ENCODE results near the gene TMEM270.

The TMEM270 gene

GRCh38 chr7:73869011-73869798 is 8.2 kb downstream of the TMEM270 start:
- Histone ChIP-seq H3K36me3 (ENCODE audit: control insufficient read depth in 4 of 4, insufficient read depth in 4 of 4, low read length in 3 of 4) (no peaks in the 10 kb centered on the region), H3K9me3 (ENCODE audit: control extremely low read depth in 1 of 5, control insufficient read depth in 4 of 5, insufficient read depth in 2 of 5, low read depth in 1 of 5, low read length in 4 of 5) (no peaks in the 10 kb centered on the region), H3K27ac (ENCODE audit: insufficient read depth in 1 of 2, low read depth in 1 of 2, low read length in 2 of 2, poor library complexity in 1 of 2, severe bottlenecking in 2 of 2) (no peak overlapping the region), H3K4me1 (ENCODE audit: control extremely low read depth in 1 of 4, control insufficient read depth in 4 of 4, insufficient read depth in 4 of 4, low read length in 3 of 4) (no peaks in the 10 kb centered on the region), H3K27me3 (replicated peaks in 2 of 5; ENCODE audit: control insufficient read depth in 4 of 5, insufficient read depth in 5 of 5, low read length in 4 of 5) (no peaks in the 10 kb centered on the region), H3K4me3 (ENCODE audit: control insufficient read depth in 1 of 7, extremely low read depth in 1 of 7, insufficient read depth in 4 of 7, low read depth in 2 of 7, low read length in 6 of 7) (no peak overlapping the region)
- CTCF ChIA-PET = interaction anchor here (0.7 to 3.5 kb wide), 8 partner anchors 12 to 201 kb away, joined by 3 to 14 read pairs (median 6); no protein-coding TSS in a partner anchor
- no peak for DNase-seq
- POLR2A ChIA-PET = no interaction called here
- WGBS (ENCODE audit: insufficient coverage) = 94% methylated on average over 17 of the region's 24 CpGs

DNA sequence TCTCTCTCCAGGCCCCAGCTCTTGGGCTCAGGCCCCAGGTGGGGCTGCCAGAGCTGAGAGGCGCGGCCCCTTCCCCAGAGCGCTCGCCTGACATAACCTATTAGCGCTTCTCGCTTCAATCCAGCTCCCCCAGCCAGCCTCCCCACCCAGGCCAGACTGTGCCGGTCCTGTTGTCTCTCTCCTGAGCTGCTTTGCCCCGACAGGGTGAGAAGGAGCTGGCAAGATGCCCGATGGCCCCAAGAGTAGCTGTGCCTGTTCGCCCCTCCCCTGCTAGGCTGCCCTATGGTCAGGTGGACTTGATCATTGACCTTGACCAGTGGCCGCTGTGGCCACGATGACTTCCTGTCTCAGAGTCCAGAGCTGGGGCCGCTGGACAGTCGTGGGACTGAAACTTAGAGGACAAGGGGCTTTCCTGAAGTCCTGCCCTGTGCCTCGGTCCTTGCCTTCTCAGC is 9.1 kb downstream of the TMEM270 start:
- POLR2A ChIA-PET = interaction anchor here (0.9 kb wide), 1 partner anchor 9 kb away, joined by 3 read pairs; no protein-coding TSS in a partner anchor
- WGBS (ENCODE audit: insufficient coverage) = 94% methylated on average over 12 of the region's 15 CpGs
- Histone ChIP-seq H3K4me1 (ENCODE audit: control extremely low read depth in 1 of 4, control insufficient read depth in 4 of 4, insufficient read depth in 4 of 4, low read length in 3 of 4) (no peaks in the 10 kb centered on the region), H3K9me3 (ENCODE audit: control extremely low read depth in 1 of 5, control insufficient read depth in 4 of 5, insufficient read depth in 2 of 5, low read depth in 1 of 5, low read length in 4 of 5) (no peaks in the 10 kb centered on the region), H3K4me3 (ENCODE audit: control insufficient read depth in 1 of 7, extremely low read depth in 1 of 7, insufficient read depth in 4 of 7, low read depth in 2 of 7, low read length in 6 of 7) (no peak overlapping the region), H3K27ac (ENCODE audit: insufficient read depth in 1 of 2, low read depth in 1 of 2, low read length in 2 of 2, poor library complexity in 1 of 2, severe bottlenecking in 2 of 2) (no peak overlapping the region), H3K36me3 (ENCODE audit: control insufficient read depth in 4 of 4, insufficient read depth in 4 of 4, low read length in 3 of 4) (no peaks in the 10 kb centered on the region), H3K27me3 (replicated peaks in 2 of 5; ENCODE audit: control insufficient read depth in 4 of 5, insufficient read depth in 5 of 5, low read length in 4 of 5) (no peaks in the 10 kb centered on the region)
- DNase-seq = no peak
- CTCF ChIA-PET = interaction anchor here (0.6 to 3.5 kb wide), 4 partner anchors 12 to 1879 kb away, joined by 3 to 14 read pairs (median 10); no protein-coding TSS in a partner anchor

GRCh38 chr7:73871163-73872011 is 10.4 kb downstream of the TMEM270 start:
- Histone ChIP-seq H3K9me3 (ENCODE audit: control extremely low read depth in 1 of 5, control insufficient read depth in 4 of 5, insufficient read depth in 2 of 5, low read depth in 1 of 5, low read length in 4 of 5) (no peaks in the 10 kb centered on the region), H3K4me3 (ENCODE audit: control insufficient read depth in 1 of 7, extremely low read depth in 1 of 7, insufficient read depth in 4 of 7, low read depth in 2 of 7, low read length in 6 of 7) (no peak overlapping the region), H3K27ac (ENCODE audit: insufficient read depth in 1 of 2, low read depth in 1 of 2, low read length in 2 of 2, poor library complexity in 1 of 2, severe bottlenecking in 2 of 2) (no peak overlapping the region), H3K4me1 (ENCODE audit: control extremely low read depth in 1 of 4, control insufficient read depth in 4 of 4, insufficient read depth in 4 of 4, low read length in 3 of 4) (no peaks in the 10 kb centered on the region), H3K27me3 (replicated peaks in 2 of 5; ENCODE audit: control insufficient read depth in 4 of 5, insufficient read depth in 5 of 5, low read length in 4 of 5) (no peaks in the 10 kb centered on the region), H3K36me3 (ENCODE audit: control insufficient read depth in 4 of 4, insufficient read depth in 4 of 4, low read length in 3 of 4) (no peaks in the 10 kb centered on the region)
- WGBS (ENCODE audit: insufficient coverage) = 96% methylated on average over 15 of the region's 20 CpGs
- CTCF ChIA-PET = interaction anchor here (0.7 to 3.5 kb wide), 4 partner anchors 9 to 108 kb away, joined by 3 to 14 read pairs (median 6); no protein-coding TSS in a partner anchor
- DNase-seq = no peak
- POLR2A ChIA-PET = no interaction called here

DNA sequence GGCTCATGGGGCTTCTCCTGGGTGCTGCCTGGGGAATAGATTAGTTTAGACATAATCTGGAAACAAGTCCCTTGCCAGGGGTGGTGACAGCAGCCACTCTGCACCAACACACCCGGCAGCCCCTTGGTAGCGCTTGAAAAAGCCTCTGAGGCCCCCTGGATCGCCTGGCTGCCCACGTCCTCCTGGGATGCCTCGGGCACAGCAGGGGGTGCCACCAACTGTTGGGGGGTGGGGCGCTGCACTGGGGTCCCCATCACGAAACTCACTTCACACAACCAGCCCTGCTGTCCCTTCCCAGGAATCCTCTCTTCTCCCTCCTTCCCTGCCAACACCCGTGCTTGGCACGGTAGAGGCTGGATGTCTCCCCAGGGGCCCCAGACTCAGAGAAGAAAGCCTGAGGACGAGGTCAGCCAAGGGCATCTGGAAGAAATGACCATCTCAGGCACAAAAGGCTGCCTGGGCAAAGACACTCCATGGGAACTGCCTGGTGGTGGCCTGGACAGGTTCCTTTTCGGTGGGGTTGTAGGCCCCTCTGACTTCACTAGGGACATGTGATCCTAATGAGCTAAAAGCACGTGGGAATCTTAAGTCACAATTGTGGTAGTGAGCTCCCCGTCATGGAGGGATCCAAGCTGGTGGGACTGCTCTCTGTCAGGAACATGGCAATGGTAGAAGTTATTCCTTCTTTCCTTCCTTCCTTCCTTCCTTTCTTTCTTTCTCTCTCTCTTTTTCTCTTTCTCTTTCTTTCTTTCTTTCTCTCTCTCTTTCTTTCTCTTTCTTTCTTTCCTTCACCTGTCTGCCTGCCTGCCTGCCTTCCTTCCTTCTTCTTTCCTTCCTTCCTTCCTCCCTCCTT is 11.3 kb downstream of the TMEM270 start:
- 94% methylated on average over 9 of the region's 13 CpGs for WGBS (ENCODE audit: insufficient coverage)
- H3K4me1 ChIP-seq (ENCODE audit: control extremely low read depth in 1 of 4, control insufficient read depth in 4 of 4, insufficient read depth in 4 of 4, low read length in 3 of 4) = no peaks in the 10 kb centered on the region
- H3K4me3 ChIP-seq (ENCODE audit: control insufficient read depth in 1 of 7, extremely low read depth in 1 of 7, insufficient read depth in 4 of 7, low read depth in 2 of 7, low read length in 6 of 7) = no peak overlapping the region
- H3K9me3 ChIP-seq (ENCODE audit: control extremely low read depth in 1 of 5, control insufficient read depth in 4 of 5, insufficient read depth in 2 of 5, low read depth in 1 of 5, low read length in 4 of 5) = no peaks in the 10 kb centered on the region
- DNase-seq = no peak
- H3K27ac ChIP-seq (ENCODE audit: insufficient read depth in 1 of 2, low read depth in 1 of 2, low read length in 2 of 2, poor library complexity in 1 of 2, severe bottlenecking in 2 of 2) = no peak overlapping the region
- no peaks in the 10 kb centered on the region for H3K36me3 ChIP-seq (ENCODE audit: control insufficient read depth in 4 of 4, insufficient read depth in 4 of 4, low read length in 3 of 4)
- POLR2A ChIA-PET = no interaction called here
- CTCF ChIA-PET = interaction anchor here (0.7 to 3.5 kb wide), 4 partner anchors 10 to 107 kb away, joined by 3 to 14 read pairs (median 3); no protein-coding TSS in a partner anchor
- no peaks in the 10 kb centered on the region for H3K27me3 ChIP-seq (replicated peaks in 2 of 5; ENCODE audit: control insufficient read depth in 4 of 5, insufficient read depth in 5 of 5, low read length in 4 of 5)

DNA sequence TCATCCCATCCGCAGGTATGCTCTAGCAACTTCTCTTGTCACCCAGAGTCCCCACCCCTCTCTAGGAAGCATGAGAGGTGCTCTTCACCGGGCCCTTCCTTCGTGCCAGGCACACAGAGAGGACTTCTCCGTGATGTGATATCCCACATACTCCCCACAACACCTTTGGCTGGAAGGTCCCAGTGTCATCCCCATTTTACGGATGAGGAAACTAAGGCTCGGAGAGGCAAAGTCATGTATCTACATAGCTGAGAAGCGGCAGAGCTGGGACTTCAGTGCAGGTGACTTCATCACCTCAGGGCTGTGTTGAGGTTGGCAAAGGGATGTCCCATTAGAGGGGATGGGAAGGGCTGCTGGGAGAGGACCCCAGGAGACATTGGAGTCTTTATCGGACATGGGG is 15.4 kb downstream of the TMEM270 start:
- Histone ChIP-seq H3K4me3 (ENCODE audit: control insufficient read depth in 1 of 7, extremely low read depth in 1 of 7, insufficient read depth in 4 of 7, low read depth in 2 of 7, low read length in 6 of 7) (no peak overlapping the region), H3K36me3 (ENCODE audit: control insufficient read depth in 4 of 4, insufficient read depth in 4 of 4, low read length in 3 of 4) (no peaks in the 10 kb centered on the region), H3K9me3 (ENCODE audit: control extremely low read depth in 1 of 5, control insufficient read depth in 4 of 5, insufficient read depth in 2 of 5, low read depth in 1 of 5, low read length in 4 of 5) (no peaks in the 10 kb centered on the region), H3K4me1 (ENCODE audit: control extremely low read depth in 1 of 4, control insufficient read depth in 4 of 4, insufficient read depth in 4 of 4, low read length in 3 of 4) (peaks cover 0 to 5% (median 2%) of the 10 kb centered on the region in 4 experiments), H3K27me3 (replicated peaks in 2 of 5; ENCODE audit: control insufficient read depth in 4 of 5, insufficient read depth in 5 of 5, low read length in 4 of 5) (no peaks in the 10 kb centered on the region), H3K27ac (ENCODE audit: insufficient read depth in 1 of 2, low read depth in 1 of 2, low read length in 2 of 2, poor library complexity in 1 of 2, severe bottlenecking in 2 of 2) (no peak overlapping the region)
- DNase-seq = no peak
- CTCF ChIA-PET = interaction anchor here (0.7 to 1.8 kb wide), 4 partner anchors 12 to 153 kb away, joined by 3 to 4 read pairs (median 4); no protein-coding TSS in a partner anchor
- 99% methylated on average over 8 of the region's 8 CpGs for WGBS (ENCODE audit: insufficient coverage)
- POLR2A ChIA-PET = interaction anchor here (0.6 kb wide), 1 partner anchor 83 kb away, joined by 3 read pairs; no protein-coding TSS in a partner anchor

- Histone ChIP-seq H3K4me1 (ENCODE audit: control extremely low read depth in 1 of 4, control insufficient read depth in 4 of 4, insufficient read depth in 4 of 4, low read length in 3 of 4) (peaks cover 0 to 5% (median 2%) of the 10 kb centered on the region in 4 experiments), H3K36me3 (ENCODE audit: control insufficient read depth in 4 of 4, insufficient read depth in 4 of 4, low read length in 3 of 4) (no peaks in the 10 kb centered on the region), H3K4me3 (ENCODE audit: control insufficient read depth in 1 of 7, extremely low read depth in 1 of 7, insufficient read depth in 4 of 7, low read depth in 2 of 7, low read length in 6 of 7) (no peak overlapping the region), H3K27me3 (replicated peaks in 2 of 5; ENCODE audit: control insufficient read depth in 4 of 5, insufficient read depth in 5 of 5, low read length in 4 of 5) (no peaks in the 10 kb centered on the region), H3K27ac (ENCODE audit: insufficient read depth in 1 of 2, low read depth in 1 of 2, low read length in 2 of 2, poor library complexity in 1 of 2, severe bottlenecking in 2 of 2) (no peak overlapping the region), H3K9me3 (ENCODE audit: control extremely low read depth in 1 of 5, control insufficient read depth in 4 of 5, insufficient read depth in 2 of 5, low read depth in 1 of 5, low read length in 4 of 5) (no peaks in the 10 kb centered on the region)
- CTCF ChIA-PET = interaction anchor here (0.5 to 1.7 kb wide), 4 partner anchors 12 to 149 kb away, joined by 3 to 4 read pairs (median 4); no protein-coding TSS in a partner anchor
- DNase-seq = no peak
- WGBS (ENCODE audit: insufficient coverage) = 97% methylated on average over 10 of the region's 12 CpGs
- POLR2A ChIA-PET = no interaction called here
Observed at GRCh38 chr7:73876973-73877372, 16.0 kb downstream of the TMEM270 start.
